DOHH2 (cell line): Measurements from ENCODE around the gene NDUFA8.

Source experiments
- H3F3A ChIP-seq: fragments of 200-600 bp; sonication (generic), shearing (Covaris generic); 2 replicates; pipeline ENCODE4 v1.6.0; 2016; ENCODE audit warnings: antibody characterized with exemption, mild to moderate bottlenecking; ENCODE audit not compliant: control insufficient read depth, insufficient read depth
- H3K27ac ChIP-seq: fragments of 200-600 bp; sonication (generic); 2 replicates; pipeline ENCODE4 v1.5.1; 2014; ENCODE audit warnings: low read depth, mild to moderate bottlenecking, low read length, moderate library complexity
- H3K27me3 ChIP-seq: fragments of 200-600 bp; sonication (generic); 2 replicates; pipeline ENCODE4 v1.6.1; 2014; ENCODE audit warnings: mild to moderate bottlenecking, low read length, mixed read lengths; ENCODE audit not compliant: control insufficient read depth
- H3K36me3 ChIP-seq: fragments of 200-600 bp; sonication (generic); 2 replicates; pipeline ENCODE4 v1.6.1; 2014; ENCODE audit warnings: mild to moderate bottlenecking, low read length, moderate library complexity, mixed read lengths; ENCODE audit not compliant: control insufficient read depth
- H3K4me1 ChIP-seq: fragments of 200-600 bp; sonication (generic); 2 replicates; pipeline ENCODE4 v1.6.1; 2014; ENCODE audit warnings: mild to moderate bottlenecking, low read length, mixed read lengths; ENCODE audit not compliant: control insufficient read depth
- H3K4me2 ChIP-seq: fragments of 200-600 bp; sonication (generic); 2 replicates; pipeline ENCODE4 v1.6.0; 2014; ENCODE audit warnings: mild to moderate bottlenecking, low read length, moderate library complexity
- H3K4me3 ChIP-seq: fragments of 200-600 bp; sonication (generic); 2 replicates; pipeline ENCODE4 v1.5.1; 2014; ENCODE audit warnings: mild to moderate bottlenecking, low read length, mixed read lengths
- H3K79me2 ChIP-seq: fragments of 200-600 bp; sonication (generic); 2 replicates; pipeline ENCODE4 v1.6.1; 2014; ENCODE audit warnings: mild to moderate bottlenecking, low read length, mixed read lengths; ENCODE audit not compliant: control insufficient read depth
- H3K9me2 ChIP-seq: fragments of 200-600 bp; sonication (generic); replicated peaks from 2 replicates; pipeline ENCODE4 v1.6.1; 2014; ENCODE audit warnings: mild to moderate bottlenecking, low read length, mixed read lengths; ENCODE audit not compliant: control insufficient read depth
- H3K9me3 ChIP-seq: fragments of 200-600 bp; sonication (generic); 2 replicates; pipeline ENCODE4 v1.6.1; 2014; ENCODE audit warnings: antibody characterized with exemption, low read length, mixed read lengths; ENCODE audit not compliant: control insufficient read depth, insufficient read depth
- H4K20me1 ChIP-seq: fragments of 200-600 bp; sonication (generic); 2 replicates; pipeline ENCODE4 v1.6.0; 2014; ENCODE audit warnings: low read depth, mild to moderate bottlenecking, antibody characterized with exemption, low read length, moderate library complexity; ENCODE audit not compliant: control insufficient read depth, insufficient read depth
- EZH2phosphoT487 ChIP-seq: fragments of 200-600 bp; sonication (generic); IDR thresholded peaks from 2 replicates; pipeline ENCODE4 v1.6.1; 2017; ENCODE audit warnings: borderline replicate concordance, mild to moderate bottlenecking, antibody characterized with exemption, low read length, moderate library complexity, mixed read lengths
- TF ChIP-seq, protein P1 (sequence below): fragments of 200-600 bp; sonication (generic); IDR thresholded peaks from one replicate; pipeline ENCODE4 v1.5.1; 2014; ENCODE audit warnings: antibody characterized with exemption, mild to moderate bottlenecking, low read depth, low read length; ENCODE audit not compliant: poor library complexity, severe bottlenecking

The NDUFA8 gene

DNA sequence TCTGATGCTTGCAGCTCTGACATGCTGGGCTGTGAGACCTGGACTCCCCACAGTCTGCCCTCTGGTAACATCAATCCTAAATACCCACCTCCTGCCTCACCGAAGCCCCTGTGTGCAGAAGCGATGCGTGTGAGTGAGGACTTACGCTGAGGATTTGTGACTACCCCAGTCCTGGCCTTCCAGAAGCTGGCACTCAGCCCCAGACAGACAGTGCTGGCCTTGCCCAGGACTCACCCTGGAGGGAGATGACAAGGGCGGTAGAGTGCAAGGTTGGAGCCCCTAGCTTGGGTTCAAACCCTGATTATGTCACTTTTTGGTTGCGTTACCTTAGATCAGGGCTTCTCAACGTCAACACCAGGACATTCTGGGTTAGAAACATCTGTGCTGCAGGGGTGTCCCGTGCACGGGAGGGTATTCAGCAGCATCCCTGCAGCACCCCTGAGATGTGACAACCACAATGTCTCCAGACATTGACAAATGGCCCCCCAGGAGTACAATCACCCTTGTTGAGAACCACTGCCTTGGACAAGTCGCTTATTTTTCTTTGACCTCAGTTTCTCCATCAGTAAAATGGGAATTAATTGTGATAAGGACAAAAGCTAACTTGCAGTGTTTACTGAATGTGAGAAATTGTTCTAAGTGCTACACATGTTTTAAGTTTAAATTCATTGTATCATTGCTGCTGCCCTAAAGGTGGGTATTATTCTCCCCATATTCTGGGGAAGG lies 43.0 kb downstream of the NDUFA8 start:
- H3K4me2 ChIP-seq = no peak overlapping the region

DNA sequence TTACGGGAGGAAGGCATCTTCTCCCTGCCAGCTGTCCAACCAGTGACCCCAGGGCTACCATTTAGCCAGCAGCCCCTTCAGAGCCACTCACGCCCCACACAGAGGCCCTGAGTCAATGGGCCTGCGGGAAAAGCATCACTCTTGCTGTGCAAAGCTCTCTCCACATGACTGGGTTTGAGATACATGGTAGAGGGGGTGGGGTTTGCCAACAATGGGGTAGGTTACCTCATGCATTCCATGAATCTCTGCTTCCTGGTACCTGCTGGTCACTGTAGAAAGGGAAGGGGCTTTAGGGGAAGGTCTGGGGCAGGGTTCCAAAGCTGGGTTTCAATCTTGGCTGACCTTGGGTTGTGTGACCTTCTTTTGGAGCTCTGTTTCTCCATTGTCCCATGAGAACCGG lies 43.5 kb downstream of the NDUFA8 start:
- H3K9me3 ChIP-seq = peaks cover 3% of the 10 kb centered on the region; the same call in 1 of the 2 replicates
- H3K79me2 ChIP-seq = no peaks in the 10 kb centered on the region
- H3K4me3 ChIP-seq = no peak overlapping the region
- no peaks in the 10 kb centered on the region for H3K9me2 ChIP-seq
- no peaks in the 10 kb centered on the region for H3K4me1 ChIP-seq
- H3F3A ChIP-seq = no peaks in the 10 kb centered on the region
- no peaks in the 10 kb centered on the region for H3K36me3 ChIP-seq
- no peaks in the 10 kb centered on the region for H4K20me1 ChIP-seq
- TF ChIP-seq, protein P1, sequence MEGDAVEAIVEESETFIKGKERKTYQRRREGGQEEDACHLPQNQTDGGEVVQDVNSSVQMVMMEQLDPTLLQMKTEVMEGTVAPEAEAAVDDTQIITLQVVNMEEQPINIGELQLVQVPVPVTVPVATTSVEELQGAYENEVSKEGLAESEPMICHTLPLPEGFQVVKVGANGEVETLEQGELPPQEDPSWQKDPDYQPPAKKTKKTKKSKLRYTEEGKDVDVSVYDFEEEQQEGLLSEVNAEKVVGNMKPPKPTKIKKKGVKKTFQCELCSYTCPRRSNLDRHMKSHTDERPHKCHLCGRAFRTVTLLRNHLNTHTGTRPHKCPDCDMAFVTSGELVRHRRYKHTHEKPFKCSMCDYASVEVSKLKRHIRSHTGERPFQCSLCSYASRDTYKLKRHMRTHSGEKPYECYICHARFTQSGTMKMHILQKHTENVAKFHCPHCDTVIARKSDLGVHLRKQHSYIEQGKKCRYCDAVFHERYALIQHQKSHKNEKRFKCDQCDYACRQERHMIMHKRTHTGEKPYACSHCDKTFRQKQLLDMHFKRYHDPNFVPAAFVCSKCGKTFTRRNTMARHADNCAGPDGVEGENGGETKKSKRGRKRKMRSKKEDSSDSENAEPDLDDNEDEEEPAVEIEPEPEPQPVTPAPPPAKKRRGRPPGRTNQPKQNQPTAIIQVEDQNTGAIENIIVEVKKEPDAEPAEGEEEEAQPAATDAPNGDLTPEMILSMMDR = no peak
- TF ChIP-seq EZH2phosphoT487 = no peak
- no peak overlapping the region for H3K4me2 ChIP-seq
- H3K27me3 ChIP-seq = no peaks in the 10 kb centered on the region
- H3K27ac ChIP-seq = no peak overlapping the region

More for the DNA sequence above, 43.0 kb downstream of the NDUFA8 start:
- no peaks in the 10 kb centered on the region for H3K9me2 ChIP-seq
- no peaks in the 10 kb centered on the region for H3K79me2 ChIP-seq
- no peaks in the 10 kb centered on the region for H3K4me1 ChIP-seq
- H3K36me3 ChIP-seq = no peaks in the 10 kb centered on the region
- H3K27me3 ChIP-seq = no peaks in the 10 kb centered on the region
- H3K9me3 ChIP-seq = peaks cover 3% of the 10 kb centered on the region; the same call in 1 of the 2 replicates
- H3K27ac ChIP-seq = no peak overlapping the region
- H3K4me3 ChIP-seq = no peak overlapping the region
- no peaks in the 10 kb centered on the region for H3F3A ChIP-seq
- H4K20me1 ChIP-seq = no peaks in the 10 kb centered on the region
- TF ChIP-seq EZH2phosphoT487 = no peak
- TF ChIP-seq, protein P1 = no peak

DNA sequence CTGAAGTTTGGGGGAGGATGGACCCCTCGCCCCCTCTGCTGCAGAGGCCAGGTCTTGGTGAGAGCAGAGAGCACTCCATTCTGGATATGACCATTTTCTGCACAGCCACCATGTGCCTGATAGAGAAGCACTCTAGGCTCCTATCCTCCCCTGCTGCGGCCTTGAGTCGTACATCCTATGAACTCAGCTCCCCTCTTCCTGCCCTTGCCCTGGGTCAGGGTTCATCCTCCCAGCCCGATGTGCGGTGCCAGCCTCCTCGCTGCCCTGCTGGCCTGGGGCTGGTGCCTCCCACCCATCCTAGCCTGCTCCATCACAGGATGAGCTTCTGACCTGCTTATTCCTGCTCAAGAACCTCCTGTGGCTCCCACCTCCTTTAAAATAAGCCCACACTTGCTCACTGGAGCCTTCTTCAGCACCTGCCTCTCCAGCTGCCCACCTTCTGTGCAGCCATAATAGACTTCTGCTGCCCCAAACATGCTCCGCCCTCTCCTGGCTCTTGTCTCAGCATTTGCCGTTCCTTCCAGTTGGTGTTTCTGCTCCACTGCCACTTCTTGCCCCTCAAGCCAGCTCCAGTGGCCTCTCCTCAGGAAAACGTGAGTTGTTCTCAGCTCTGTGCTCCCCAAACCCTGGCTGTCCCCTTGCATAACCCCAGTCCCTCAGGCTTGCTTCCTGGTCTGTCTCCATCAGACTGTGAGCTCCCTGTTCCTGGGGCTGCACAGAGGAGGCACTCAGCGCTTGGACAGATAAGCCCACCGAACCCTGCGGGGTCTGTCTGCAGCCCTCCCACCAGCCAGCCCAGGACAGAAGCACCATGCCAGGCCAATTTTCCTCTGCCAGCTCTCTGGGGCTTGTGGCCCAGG lies 44.2 kb downstream of the NDUFA8 start:
- Histone ChIP-seq H3K9me2 (no peaks in the 10 kb centered on the region), H3K36me3 (no peaks in the 10 kb centered on the region), H3K79me2 (no peaks in the 10 kb centered on the region), H3K4me3 (no peak overlapping the region), H3F3A (no peaks in the 10 kb centered on the region), H3K27ac (no peak overlapping the region), H3K9me3 (peaks cover 3% of the 10 kb centered on the region; the same call in 1 of the 2 replicates), H3K4me1 (no peaks in the 10 kb centered on the region), H4K20me1 (no peaks in the 10 kb centered on the region), H3K4me2 (no peak overlapping the region), H3K27me3 (no peaks in the 10 kb centered on the region)
- TF ChIP-seq, protein P1 = no peak
- no peak for TF ChIP-seq EZH2phosphoT487
